Measurements from ENCODE around the gene STOML1. TPM values are rescaled to one million over a fixed set of nuclear protein-coding genes. Genes with fewer than 3 reads are reported as not detected.

Gene STOML1
- total RNA-seq, 1 experiment from 2014 or later, result 5.4 TPM

GRCh38 chr15:73949496-73949895 is 42.6 kb downstream of the STOML1 start:
- no peak overlapping the region for H3K4me3 Mint-ChIP-seq
- no peak for TF ChIP-seq ZNF416 (CRISPR knock-in tag; IDR thresholded peaks at IDR 0.05)
- TF ChIP-seq ZNF423 (CRISPR knock-in tag; IDR thresholded peaks at IDR 0.05), result no peak
- no peak for TF ChIP-seq PRDM15 (CRISPR knock-in tag; IDR thresholded peaks at IDR 0.05)
- no peak for TF ChIP-seq HMGXB4 (CRISPR knock-in tag; IDR thresholded peaks at IDR 0.05)
- TF ChIP-seq, protein P1, sequence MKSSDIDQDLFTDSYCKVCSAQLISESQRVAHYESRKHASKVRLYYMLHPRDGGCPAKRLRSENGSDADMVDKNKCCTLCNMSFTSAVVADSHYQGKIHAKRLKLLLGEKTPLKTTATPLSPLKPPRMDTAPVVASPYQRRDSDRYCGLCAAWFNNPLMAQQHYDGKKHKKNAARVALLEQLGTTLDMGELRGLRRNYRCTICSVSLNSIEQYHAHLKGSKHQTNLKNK (CRISPR knock-in tag; IDR thresholded peaks at IDR 0.05), result no peak
- TF ChIP-seq FOXJ3 (CRISPR knock-in tag; IDR thresholded peaks at IDR 0.05; ENCODE audit: borderline replicate concordance), result no peak
- TF ChIP-seq USF2 (CRISPR knock-in tag; IDR thresholded peaks at IDR 0.05), result no peak
- TF ChIP-seq, protein P2, sequence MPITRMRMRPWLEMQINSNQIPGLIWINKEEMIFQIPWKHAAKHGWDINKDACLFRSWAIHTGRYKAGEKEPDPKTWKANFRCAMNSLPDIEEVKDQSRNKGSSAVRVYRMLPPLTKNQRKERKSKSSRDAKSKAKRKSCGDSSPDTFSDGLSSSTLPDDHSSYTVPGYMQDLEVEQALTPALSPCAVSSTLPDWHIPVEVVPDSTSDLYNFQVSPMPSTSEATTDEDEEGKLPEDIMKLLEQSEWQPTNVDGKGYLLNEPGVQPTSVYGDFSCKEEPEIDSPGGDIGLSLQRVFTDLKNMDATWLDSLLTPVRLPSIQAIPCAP (CRISPR knock-in tag; IDR thresholded peaks at IDR 0.05), result no peak
- TF ChIP-seq GRHL2 (CRISPR knock-in tag; IDR thresholded peaks at IDR 0.05; ENCODE audit: insufficient replicate concordance, severe bottlenecking), result no peak
- no peak for TF ChIP-seq RORB (CRISPR knock-in tag; IDR thresholded peaks at IDR 0.05)
- no peak for TF ChIP-seq CDX4 (CRISPR knock-in tag; IDR thresholded peaks at IDR 0.05; ENCODE audit: borderline replicate concordance)
- TF ChIP-seq, protein P3, sequence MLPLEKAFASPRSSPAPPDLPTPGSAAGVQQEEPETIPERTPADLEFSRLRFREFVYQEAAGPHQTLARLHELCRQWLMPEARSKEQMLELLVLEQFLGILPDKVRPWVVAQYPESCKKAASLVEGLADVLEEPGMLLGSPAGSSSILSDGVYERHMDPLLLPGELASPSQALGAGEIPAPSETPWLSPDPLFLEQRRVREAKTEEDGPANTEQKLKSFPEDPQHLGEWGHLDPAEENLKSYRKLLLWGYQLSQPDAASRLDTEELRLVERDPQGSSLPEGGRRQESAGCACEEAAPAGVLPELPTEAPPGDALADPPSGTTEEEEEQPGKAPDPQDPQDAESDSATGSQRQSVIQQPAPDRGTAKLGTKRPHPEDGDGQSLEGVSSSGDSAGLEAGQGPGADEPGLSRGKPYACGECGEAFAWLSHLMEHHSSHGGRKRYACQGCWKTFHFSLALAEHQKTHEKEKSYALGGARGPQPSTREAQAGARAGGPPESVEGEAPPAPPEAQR (CRISPR knock-in tag; IDR thresholded peaks at IDR 0.05), result no peak
- TF ChIP-seq FOXP1 (CRISPR knock-in tag; IDR thresholded peaks at IDR 0.05; ENCODE audit: borderline replicate concordance), result no peak
- TF ChIP-seq SMAD4 (CRISPR knock-in tag; IDR thresholded peaks at IDR 0.05), result no peak
- TF ChIP-seq GABPB1 (CRISPR knock-in tag; IDR thresholded peaks at IDR 0.05), result no peak
- TF ChIP-seq CTCF (IDR thresholded peaks at IDR 0.05), result no peak
- TF ChIP-seq ZNF512 (CRISPR knock-in tag; IDR thresholded peaks at IDR 0.05; ENCODE audit: borderline replicate concordance), result no peak
- TF ChIP-seq ATF2 (CRISPR knock-in tag; IDR thresholded peaks at IDR 0.05; ENCODE audit: borderline replicate concordance, low read depth), result no peak
- TF ChIP-seq PRRX2 (CRISPR knock-in tag; IDR thresholded peaks at IDR 0.05), result no peak

More at GRCh38 chr15:73949496-73949895, 42.6 kb downstream of the STOML1 start:
- no peak for DNase-seq (ENCODE audit: low spot score)
- H3K27ac Mint-ChIP-seq, result no peak overlapping the region
- H3K27me3 Mint-ChIP-seq (ENCODE audit: low read depth), result peaks cover 3% of the 10 kb centered on the region; the same call in 1 of the 2 replicates
- H3K9me3 Mint-ChIP-seq, result no peaks in the 10 kb centered on the region
- ChIA-PET CTCF (interaction anchor here (0.6 to 7.3 kb wide), 6 partner anchors 17 to 354 kb away, joined by 3 to 93 read pairs (median 6); partner anchors contain the start of gene LOXL1), POLR2A (no interaction called here)
- ATAC-seq, result no peak
- H3K4me1 Mint-ChIP-seq, result peaks cover 10% of the 10 kb centered on the region
- no peaks in the 10 kb centered on the region for H3K36me3 Mint-ChIP-seq

All from WTC11 (cell line).